ENCODE results near the gene FBXL16. TPM values are rescaled to one million over a fixed set of nuclear protein-coding genes. Genes with fewer than 3 reads are reported as not detected.

FBXL16 gene
- total and polyA plus RNA-seq, 2 of the 13 experiments (the other 11 are each of a cell fraction or from before 2014, with no cell fraction given): 0.22 to 2.0 TPM

- TF ChIP-seq ZNF10 (CRISPR knock-in tag; IDR thresholded peaks at IDR 0.05; ENCODE audit: borderline replicate concordance, low read depth): no peak
- peak; percentile 21; the same call in 1 of the 2 replicates for TF ChIP-seq GATAD2A (CRISPR knock-in tag; IDR thresholded peaks at IDR 0.05)
- TF ChIP-seq YEATS4 (CRISPR knock-in tag; IDR thresholded peaks at IDR 0.05; ENCODE audit: borderline replicate concordance): peak; percentile 80
- peak; percentile 84 for TF ChIP-seq ZBTB25 (CRISPR knock-in tag; IDR thresholded peaks at IDR 0.05)
- peak; percentile 64 for TF ChIP-seq FOXA3 (CRISPR knock-in tag; IDR thresholded peaks at IDR 0.05)
- TF ChIP-seq KLF6 (CRISPR knock-in tag; IDR thresholded peaks at IDR 0.05): peak; percentile 87
- peak; percentile 68; the same call in 1 of the 2 replicates for TF ChIP-seq SAFB2 (CRISPR knock-in tag; IDR thresholded peaks at IDR 0.05; ENCODE audit: borderline replicate concordance, low read depth)
- TF ChIP-seq DDIT3 (CRISPR knock-in tag; IDR thresholded peaks at IDR 0.05): no peak
- TF ChIP-seq GZF1 (CRISPR knock-in tag; IDR thresholded peaks at IDR 0.05): peak; percentile 54; the same call in 1 of the 2 replicates
- no peak for TF ChIP-seq ZMYM3 (CRISPR knock-in tag; IDR thresholded peaks at IDR 0.05)
- no peak for TF ChIP-seq ZNF549 (CRISPR knock-in tag; IDR thresholded peaks at IDR 0.05)
- no peak for TF ChIP-seq SNAPC4 (CRISPR knock-in tag; IDR thresholded peaks at IDR 0.05)
- TF ChIP-seq EED (CRISPR knock-in tag; IDR thresholded peaks at IDR 0.05): 0 out of 2 replicates have a peak, but pooled peaks have one; percentile 40
- TF ChIP-seq ZNF205 (CRISPR knock-in tag; IDR thresholded peaks at IDR 0.05): 0 out of 2 replicates have a peak, but pooled peaks have one; percentile 52
- peak; percentile 59; the same call in 1 of the 2 replicates for TF ChIP-seq NFKBIZ (CRISPR knock-in tag; IDR thresholded peaks at IDR 0.05)
- peak; percentile 73; the same call in 1 of the 2 replicates for TF ChIP-seq REPIN1 (CRISPR knock-in tag; IDR thresholded peaks at IDR 0.05; ENCODE audit: borderline replicate concordance, low read depth)
- TF ChIP-seq BHLHE40 (IDR thresholded peaks at IDR 0.05; ENCODE audit: low read length): no peak
- TF ChIP-seq NFE2 (CRISPR knock-in tag; IDR thresholded peaks at IDR 0.05): no peak
- TF ChIP-seq MXD3 (CRISPR knock-in tag; IDR thresholded peaks at IDR 0.05): peak; percentile 43; the same call in 1 of the 2 replicates
- peak; percentile 85 for TF ChIP-seq KDM4B (CRISPR knock-in tag; IDR thresholded peaks at IDR 0.05)
- TF ChIP-seq ELF4 (CRISPR knock-in tag; IDR thresholded peaks at IDR 0.05; ENCODE audit: borderline replicate concordance): peak; percentile 68; the same call in 1 of the 2 replicates
- TF ChIP-seq SP5 (CRISPR knock-in tag; IDR thresholded peaks at IDR 0.05; ENCODE audit: borderline replicate concordance, low read depth): 0 out of 2 replicates have a peak, but pooled peaks have one; percentile 40
- no peak for TF ChIP-seq HNRNPL (IDR thresholded peaks at IDR 0.05; ENCODE audit: low read depth, low read length)
Measured at GRCh38 chr16:740764-741505, 35.3 kb upstream of the FBXL16 start, which contains the start of gene CIAO3 (continued).
